ENCODE results near the gene TYW1B. TPM values are rescaled to one million over a fixed set of nuclear protein-coding genes. Genes with fewer than 3 reads are reported as not detected.
"Not testable (repeated sequence)": the region's sequence is repeated elsewhere in the genome, so short reads cannot be mapped to it uniquely, and the experiment has no call there.

TYW1B gene
- total RNA-seq, 2 donors from 2014 or later: 4.8 TPM

GRCh38 chr7:72604771-72605611 lies 223.0 kb downstream of the TYW1B start:
- H3K4me1 Mint-ChIP-seq; DNase-seq; H3K27me3 Mint-ChIP-seq; H3K9me3 ChIP-seq (ENCODE audit: control insufficient read depth, low read length, poor library complexity, severe bottlenecking); H3K4me3 Mint-ChIP-seq; H3K27ac Mint-ChIP-seq; ATAC-seq; H3K36me3 Mint-ChIP-seq (ENCODE audit: low read depth): not testable (repeated sequence)

- H3K9me3 ChIP-seq (ENCODE audit: control insufficient read depth, low read length, poor library complexity, severe bottlenecking); H3K27me3 Mint-ChIP-seq; H3K27ac Mint-ChIP-seq; ATAC-seq; DNase-seq; H3K4me1 Mint-ChIP-seq; H3K4me3 Mint-ChIP-seq: not testable (repeated sequence)
- peaks cover 11% of the 10 kb centered on the region for H3K36me3 Mint-ChIP-seq (ENCODE audit: low read depth)
Measured at GRCh38 chr7:72603476-72603875, 224.5 kb downstream of the TYW1B start.

- H3K27ac Mint-ChIP-seq: no peak overlapping the region
- no peaks in the 10 kb centered on the region for H3K9me3 ChIP-seq (ENCODE audit: control insufficient read depth, low read length, poor library complexity, severe bottlenecking)
- H3K4me3 Mint-ChIP-seq: no peak overlapping the region
- DNase-seq: no peak
- H3K4me1 Mint-ChIP-seq: peaks cover 6% of the 10 kb centered on the region
- H3K27me3 Mint-ChIP-seq: no peaks in the 10 kb centered on the region
- ATAC-seq: no peak
- H3K36me3 Mint-ChIP-seq (ENCODE audit: low read depth): peaks cover 11% of the 10 kb centered on the region
Measured at GRCh38 chr7:72603073-72603472, 224.9 kb downstream of the TYW1B start.

- H3K36me3 Mint-ChIP-seq (ENCODE audit: low read depth); ATAC-seq; H3K9me3 ChIP-seq (ENCODE audit: control insufficient read depth, low read length, poor library complexity, severe bottlenecking): not testable (repeated sequence)
Measured at GRCh38 chr7:72601683-72602082, 226.3 kb downstream of the TYW1B start.

GRCh38 chr7:72590023-72590422 lies 238.0 kb downstream of the TYW1B start:
- not testable (repeated sequence) for H3K4me1 Mint-ChIP-seq; H3K27me3 Mint-ChIP-seq; H3K36me3 Mint-ChIP-seq (ENCODE audit: low read depth)

More at GRCh38 chr7:72601683-72602082, 226.3 kb downstream of the TYW1B start:
- H3K4me1 Mint-ChIP-seq, H3K4me3 Mint-ChIP-seq, H3K27me3 Mint-ChIP-seq, DNase-seq, H3K27ac Mint-ChIP-seq: not testable (repeated sequence)

GRCh38 chr7:72587267-72587666 lies 240.7 kb downstream of the TYW1B start:
- not testable (repeated sequence) for H3K9me3 ChIP-seq (ENCODE audit: control insufficient read depth, low read length, poor library complexity, severe bottlenecking); DNase-seq; H3K4me1 Mint-ChIP-seq; H3K36me3 Mint-ChIP-seq (ENCODE audit: low read depth); H3K27ac Mint-ChIP-seq; ATAC-seq; H3K4me3 Mint-ChIP-seq; H3K27me3 Mint-ChIP-seq

More at GRCh38 chr7:72590023-72590422, 238.0 kb downstream of the TYW1B start:
- H3K27ac Mint-ChIP-seq; DNase-seq; H3K4me3 Mint-ChIP-seq; H3K9me3 ChIP-seq (ENCODE audit: control insufficient read depth, low read length, poor library complexity, severe bottlenecking); ATAC-seq: not testable (repeated sequence)

- not testable (repeated sequence) for H3K4me1 Mint-ChIP-seq; ATAC-seq; H3K27me3 Mint-ChIP-seq; H3K4me3 Mint-ChIP-seq; H3K9me3 ChIP-seq (ENCODE audit: control insufficient read depth, low read length, poor library complexity, severe bottlenecking); DNase-seq; H3K36me3 Mint-ChIP-seq (ENCODE audit: low read depth); H3K27ac Mint-ChIP-seq
Measured at GRCh38 chr7:72584576-72584975, 243.4 kb downstream of the TYW1B start.

- not testable (repeated sequence) for H3K4me3 Mint-ChIP-seq; H3K9me3 ChIP-seq (ENCODE audit: control insufficient read depth, low read length, poor library complexity, severe bottlenecking); H3K27ac Mint-ChIP-seq; ATAC-seq; H3K4me1 Mint-ChIP-seq; H3K27me3 Mint-ChIP-seq; H3K36me3 Mint-ChIP-seq (ENCODE audit: low read depth); DNase-seq
Measured at GRCh38 chr7:72583620-72584361, 244.2 kb downstream of the TYW1B start.

- H3K9me3 ChIP-seq (ENCODE audit: control insufficient read depth, low read length, poor library complexity, severe bottlenecking); H3K4me1 Mint-ChIP-seq; H3K4me3 Mint-ChIP-seq; ATAC-seq; H3K36me3 Mint-ChIP-seq (ENCODE audit: low read depth); H3K27me3 Mint-ChIP-seq; DNase-seq; H3K27ac Mint-ChIP-seq: not testable (repeated sequence)
Measured at GRCh38 chr7:72580142-72580770, 247.7 kb downstream of the TYW1B start.

- Mint-ChIP-seq H3K27me3 (no peaks in the 10 kb centered on the region), H3K36me3 (ENCODE audit: low read depth) (peaks cover 5% of the 10 kb centered on the region), H3K4me1 (peaks cover 4% of the 10 kb centered on the region), H3K4me3 (no peak overlapping the region), H3K27ac (no peak overlapping the region)
- H3K9me3 ChIP-seq (ENCODE audit: control insufficient read depth, low read length, poor library complexity, severe bottlenecking): no peaks in the 10 kb centered on the region
- DNase-seq: no peak
- ATAC-seq: no peak
Measured at GRCh38 chr7:72577107-72577506, 250.9 kb downstream of the TYW1B start.

GRCh38 chr7:72561988-72562387 lies 266.0 kb downstream of the TYW1B start:
- not testable (repeated sequence) for H3K36me3 Mint-ChIP-seq (ENCODE audit: low read depth); H3K27me3 Mint-ChIP-seq; H3K9me3 ChIP-seq (ENCODE audit: control insufficient read depth, low read length, poor library complexity, severe bottlenecking); ATAC-seq; H3K27ac Mint-ChIP-seq; H3K4me3 Mint-ChIP-seq; DNase-seq; H3K4me1 Mint-ChIP-seq

- not testable (repeated sequence) for ATAC-seq; DNase-seq; H3K4me3 Mint-ChIP-seq; H3K27me3 Mint-ChIP-seq; H3K9me3 ChIP-seq (ENCODE audit: control insufficient read depth, low read length, poor library complexity, severe bottlenecking); H3K4me1 Mint-ChIP-seq; H3K36me3 Mint-ChIP-seq (ENCODE audit: low read depth); H3K27ac Mint-ChIP-seq
Measured at GRCh38 chr7:72559546-72559945, 268.5 kb downstream of the TYW1B start.

GRCh38 chr7:72556733-72557132 lies 271.3 kb downstream of the TYW1B start:
- not testable (repeated sequence) for DNase-seq; H3K4me3 Mint-ChIP-seq; H3K4me1 Mint-ChIP-seq; ATAC-seq; H3K27me3 Mint-ChIP-seq; H3K27ac Mint-ChIP-seq; H3K36me3 Mint-ChIP-seq (ENCODE audit: low read depth); H3K9me3 ChIP-seq (ENCODE audit: control insufficient read depth, low read length, poor library complexity, severe bottlenecking)
